AG09319 (cell line): ENCODE results near the gene RIBC2.

Experiments
- DNase-seq: peaks from one replicate; pipeline ENCODE4 v3.0.0-alpha.2; 2010; ENCODE audit warnings: low read depth; ENCODE audit errors: extremely low read depth
- CTCF ChIP-seq: IDR thresholded peaks from 2 replicates; pipeline ENCODE4 v1.5.1; 2011; ENCODE audit warnings: low read depth, mild to moderate bottlenecking, inconsistent platforms, low read length, moderate library complexity

Gene RIBC2

GRCh38 chr22:45425531-45426265 lies 12.2 kb downstream of the RIBC2 start:
- DNase-seq, result no peak
- TF ChIP-seq CTCF, result no peak

DNA sequence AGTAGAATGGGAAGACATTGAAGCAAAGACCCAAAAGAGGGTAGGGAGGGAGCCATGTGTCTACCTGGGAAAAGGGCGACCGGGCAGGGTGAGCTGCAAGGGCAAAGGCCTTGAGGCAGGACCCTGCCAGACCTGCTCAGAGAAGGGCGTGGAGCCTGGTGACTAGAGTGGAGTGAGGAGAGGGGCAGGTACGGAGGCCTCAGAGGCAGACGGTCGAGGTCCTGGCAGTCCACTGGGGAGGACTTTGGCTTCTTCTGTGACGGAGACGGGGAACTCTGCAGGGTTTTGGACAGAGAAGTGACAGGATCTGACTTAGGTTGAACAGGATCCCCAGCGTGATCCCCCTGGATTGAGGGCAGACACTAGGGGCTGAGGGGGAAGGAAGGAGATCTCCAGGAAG lies 12.9 kb downstream of the RIBC2 start:
- no peak for DNase-seq
- no peak for TF ChIP-seq CTCF

GRCh38 chr22:45427114-45427513 lies 13.6 kb downstream of the RIBC2 start:
- DNase-seq, result no peak
- TF ChIP-seq CTCF, result no peak

- no peak for DNase-seq
- TF ChIP-seq CTCF, result no peak
Measured at GRCh38 chr22:45428391-45429385, 15.2 kb downstream of the RIBC2 start.

DNA sequence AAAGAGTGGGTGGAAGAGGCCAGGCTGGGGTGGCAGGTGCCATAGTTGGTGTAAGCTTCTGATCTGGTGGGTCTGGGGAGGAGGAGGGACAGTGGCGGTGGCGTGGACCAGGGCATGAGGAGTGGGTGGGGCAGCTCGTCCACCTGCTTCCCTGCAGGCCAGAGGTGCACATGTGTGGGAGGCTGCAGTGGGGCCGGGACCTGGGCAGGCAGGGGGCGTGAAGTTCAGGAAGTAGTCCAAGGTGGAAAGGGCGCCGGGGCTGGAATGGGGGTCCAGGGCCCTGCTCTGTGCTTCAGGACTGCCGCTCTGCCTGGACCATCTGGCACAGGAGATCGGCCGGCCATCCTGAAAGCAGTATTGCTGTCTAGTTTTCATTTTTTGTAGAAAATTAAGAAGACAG lies 15.9 kb downstream of the RIBC2 start:
- DNase-seq, result no peak
- TF ChIP-seq CTCF, result no peak

GRCh38 chr22:45429981-45430775 lies 16.7 kb downstream of the RIBC2 start:
- no peak for DNase-seq
- TF ChIP-seq CTCF, result no peak

DNA sequence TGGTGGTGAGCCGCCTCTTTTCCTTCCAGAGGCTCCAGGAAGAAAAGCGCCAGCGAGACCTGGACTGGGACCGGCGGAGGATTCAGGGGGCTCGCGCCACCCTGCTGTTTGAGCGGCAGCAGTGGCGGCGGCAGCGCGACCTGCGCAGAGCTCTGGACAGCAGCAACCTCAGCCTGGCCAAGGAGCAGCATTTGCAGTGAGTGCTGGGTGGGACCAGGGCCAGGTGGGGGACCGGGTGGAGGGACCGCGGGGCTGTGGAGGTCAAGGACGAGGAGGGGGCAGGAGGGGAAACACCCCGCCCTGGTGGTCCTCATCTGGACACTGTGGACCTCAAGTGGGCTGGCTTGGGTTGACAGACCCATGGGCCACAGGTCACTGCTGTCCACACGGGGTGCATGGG lies 17.4 kb downstream of the RIBC2 start:
- no peak for TF ChIP-seq CTCF
- no peak for DNase-seq
